Measurements from ENCODE around the gene OR10X1.

OR10X1 gene, protein sequence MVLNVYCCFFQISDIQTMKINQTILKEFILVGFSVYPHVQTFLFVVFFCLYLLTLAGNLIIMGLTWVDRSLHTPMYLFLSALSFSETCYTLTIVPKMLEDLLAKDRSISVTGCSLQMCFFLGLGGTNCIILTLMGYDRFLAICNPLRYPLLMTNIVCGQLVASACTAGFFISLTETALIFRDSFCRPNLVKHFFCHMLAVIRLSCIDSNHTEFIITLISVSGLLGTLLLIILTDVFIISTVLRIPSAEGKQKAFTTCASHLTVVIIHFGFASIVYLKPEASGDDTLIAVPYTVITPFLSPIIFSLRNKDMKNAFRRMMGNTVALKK

GRCh38 chr1:158579733-158580132, at the start of gene OR10X1:
OR10X1 (minus strand) TSS chr1:158579899; CDS start chr1:158579899, 0 bp downstream.
- DNase-seq = no peak

GRCh38 chr1:158613764-158614163, 34.1 kb upstream of the OR10X1 start:
- DNase-seq = no peak

DNA sequence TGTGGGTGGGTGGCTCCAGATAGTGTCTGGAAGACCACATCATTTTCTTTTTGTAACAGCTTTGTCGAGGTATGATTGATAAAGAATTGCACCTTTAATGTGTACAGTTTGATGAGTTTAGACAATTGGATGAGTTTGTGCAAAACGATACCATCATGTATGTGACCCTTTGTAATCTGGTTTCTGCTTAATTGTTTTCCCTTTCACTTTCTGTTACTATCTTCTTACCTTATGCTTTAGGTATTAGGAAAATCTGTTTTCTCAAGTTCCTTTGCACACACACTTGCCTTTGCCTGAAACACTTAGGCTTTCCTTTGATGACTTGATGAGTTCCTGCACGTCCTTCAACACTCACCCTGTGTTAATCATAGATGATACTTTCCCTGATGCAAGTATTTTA, 32.2 kb upstream of the OR10X1 start:
- no peak for DNase-seq

DNA sequence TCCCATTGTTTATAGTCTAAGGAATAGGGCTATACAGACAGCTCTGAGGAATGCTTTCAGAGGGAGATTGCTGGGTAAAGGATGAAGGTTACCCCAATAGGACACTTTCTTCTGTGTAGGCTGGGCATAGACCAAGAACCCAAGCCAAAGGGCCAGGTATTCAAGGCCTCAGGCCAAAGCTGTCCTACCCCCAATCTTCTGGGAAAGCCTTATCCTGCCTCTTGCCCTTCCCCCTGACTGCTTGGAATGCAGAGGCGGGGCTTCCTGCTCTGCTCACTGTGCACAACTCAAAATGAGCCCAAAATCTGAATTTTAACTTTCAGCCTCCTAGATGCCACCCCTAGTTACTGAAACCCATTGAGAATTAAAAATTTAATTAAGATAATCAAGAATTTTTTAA, 27.6 kb upstream of the OR10X1 start:
- DNase-seq = no peak

GRCh38 chr1:158604968-158605367, 25.3 kb upstream of the OR10X1 start, which contains the start of gene OR10Z1:
OR10Z1 (plus strand) TSS chr1:158605268; CDS start chr1:158606439, 1,171 bp downstream.
- DNase-seq = no peak

DNA sequence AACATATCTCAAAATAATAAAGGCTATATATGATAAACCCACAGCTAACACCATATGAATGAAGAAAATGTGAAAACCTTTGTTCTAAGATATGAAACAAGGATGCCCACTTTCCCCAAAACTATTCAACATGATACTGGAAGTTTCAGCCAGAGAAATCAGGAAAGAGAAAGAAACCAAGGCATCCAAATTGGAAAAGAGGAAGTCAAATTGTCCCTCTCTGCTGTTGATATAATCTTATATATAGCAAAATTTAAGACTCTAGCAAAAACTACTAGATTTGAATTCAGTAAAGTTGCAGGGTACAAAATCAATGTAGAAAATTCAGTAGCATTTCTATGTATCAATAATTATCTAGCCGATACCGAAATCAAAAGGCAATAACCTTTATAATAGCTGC, 21.0 kb upstream of the OR10X1 start:
- DNase-seq = no peak

DNA sequence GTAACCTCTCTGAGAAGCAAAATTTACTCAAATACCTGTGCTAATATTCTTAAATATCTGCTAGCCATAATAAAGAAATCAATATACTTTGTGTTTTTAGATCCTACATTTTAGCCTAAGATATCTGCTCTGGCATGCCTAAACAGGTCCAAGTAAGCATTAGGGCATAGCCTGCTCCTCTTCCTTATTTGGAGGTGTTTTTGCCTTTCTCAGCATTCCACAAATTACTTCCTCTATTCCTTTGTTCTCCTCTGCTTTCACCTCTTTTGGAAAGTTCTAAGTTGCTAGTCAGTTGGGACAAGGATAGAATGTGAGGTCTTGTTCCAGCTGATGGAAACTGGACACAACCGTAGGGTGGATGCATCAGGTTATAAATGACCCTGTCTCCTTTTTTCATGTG, 7.2 kb upstream of the OR10X1 start:
- no peak for DNase-seq

DNA sequence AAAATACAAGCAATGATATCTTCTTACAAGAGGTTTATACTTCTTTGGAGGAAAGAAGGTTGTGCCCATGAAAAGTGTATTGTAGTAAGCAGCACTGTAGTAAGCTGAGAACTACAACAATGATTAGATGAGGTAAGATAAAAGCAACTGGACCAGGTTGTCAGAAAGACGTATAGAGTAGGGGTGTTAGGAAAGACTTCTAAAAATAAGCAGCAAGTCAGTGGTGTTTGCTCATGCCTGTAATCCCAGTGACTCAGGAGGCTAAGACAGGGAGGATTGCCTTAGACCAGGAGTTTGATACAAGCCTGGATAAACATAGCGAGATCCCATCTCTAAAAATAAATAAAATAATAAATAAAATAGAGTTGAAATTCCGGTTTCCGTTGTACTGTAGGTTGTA, 4.3 kb upstream of the OR10X1 start:
- DNase-seq = no peak

DNA sequence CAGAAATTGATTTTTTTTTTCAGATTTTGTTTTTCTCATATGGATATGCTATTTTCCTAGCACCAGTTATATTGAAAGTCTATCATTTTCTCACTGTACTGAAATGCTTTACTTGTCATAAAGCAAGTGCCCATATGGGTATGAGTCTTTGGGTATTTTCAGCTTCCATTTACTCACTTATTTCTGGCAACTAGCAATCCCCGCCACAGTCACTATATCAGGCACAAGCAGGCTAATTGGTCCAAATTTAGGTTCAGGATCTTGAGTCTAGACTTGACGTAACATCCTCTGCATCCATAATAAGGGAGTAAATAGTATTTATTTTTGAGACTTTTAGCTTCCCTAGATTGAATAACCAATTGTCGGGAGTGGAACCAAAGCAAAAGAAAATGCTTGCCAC, 2.1 kb downstream of the OR10X1 start:
- no peak for DNase-seq

DNA sequence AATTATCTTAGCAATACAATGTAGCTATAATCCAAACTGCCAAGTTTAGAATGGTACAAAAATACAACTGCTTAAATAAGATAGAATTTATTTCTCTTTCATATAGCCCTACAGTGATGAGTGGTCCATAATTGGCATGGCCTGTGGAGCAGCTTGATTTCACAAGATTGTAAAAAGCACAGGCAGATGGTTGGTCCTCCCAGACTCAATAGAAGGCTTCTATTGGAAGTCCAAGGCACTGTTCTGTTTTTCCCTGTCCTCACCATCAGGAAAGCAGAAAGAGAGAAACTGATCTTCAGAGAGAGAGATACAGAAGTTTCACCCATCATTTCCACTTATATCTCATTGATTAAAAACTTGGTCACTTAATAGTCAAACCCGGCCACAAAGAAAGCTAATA, 7.5 kb downstream of the OR10X1 start:
- no peak for DNase-seq

- no peak for DNase-seq
These were observed 9.2 kb downstream of the OR10X1 start, which contains the start of gene OR6P1 for GRCh38 chr1:158570480-158570879. OR6P1 (minus strand) TSS chr1:158570580; CDS start chr1:158563604, 6,976 bp downstream.

DNA sequence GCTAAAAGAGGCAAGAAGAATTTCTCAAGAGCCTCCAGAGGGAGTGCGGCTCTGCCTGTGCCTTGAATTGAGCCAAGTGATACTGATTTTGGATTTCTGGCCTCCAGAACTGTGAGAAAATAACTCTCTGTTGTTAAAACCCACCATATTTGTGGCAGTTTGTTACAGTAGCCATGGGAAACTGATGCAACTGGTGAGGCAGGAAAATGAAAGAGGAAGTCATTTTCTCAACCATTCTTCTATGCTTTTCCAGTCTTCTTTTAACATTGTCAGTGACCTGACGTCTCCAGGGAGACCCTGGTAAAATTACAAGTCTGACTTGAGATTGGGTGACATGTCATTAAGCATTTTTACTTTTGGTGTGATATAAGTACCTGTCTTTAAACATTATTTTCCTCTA, 15.1 kb downstream of the OR10X1 start:
- no peak for DNase-seq

GRCh38 chr1:158563853-158564252, 15.8 kb downstream of the OR10X1 start:
- no peak for DNase-seq

DNA sequence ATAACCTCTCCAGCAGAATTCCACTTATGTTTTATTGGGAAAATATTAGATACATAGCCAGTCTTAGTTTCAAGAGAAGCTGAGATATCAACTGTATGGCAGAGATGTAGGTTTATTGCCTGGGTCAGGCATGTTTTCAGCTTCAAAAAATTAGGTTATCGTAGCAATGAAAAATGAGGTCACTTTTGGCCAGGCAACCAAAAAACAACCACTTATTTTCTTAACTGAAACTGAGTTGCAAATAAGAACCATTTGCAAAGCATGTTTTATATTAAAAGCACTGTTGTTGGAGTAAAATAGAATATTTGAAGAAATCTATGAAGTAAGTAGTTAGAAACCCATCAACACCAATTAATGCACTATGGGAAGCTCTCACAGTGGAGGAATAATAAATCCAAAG, 20.0 kb downstream of the OR10X1 start:
- no peak for DNase-seq

DNA sequence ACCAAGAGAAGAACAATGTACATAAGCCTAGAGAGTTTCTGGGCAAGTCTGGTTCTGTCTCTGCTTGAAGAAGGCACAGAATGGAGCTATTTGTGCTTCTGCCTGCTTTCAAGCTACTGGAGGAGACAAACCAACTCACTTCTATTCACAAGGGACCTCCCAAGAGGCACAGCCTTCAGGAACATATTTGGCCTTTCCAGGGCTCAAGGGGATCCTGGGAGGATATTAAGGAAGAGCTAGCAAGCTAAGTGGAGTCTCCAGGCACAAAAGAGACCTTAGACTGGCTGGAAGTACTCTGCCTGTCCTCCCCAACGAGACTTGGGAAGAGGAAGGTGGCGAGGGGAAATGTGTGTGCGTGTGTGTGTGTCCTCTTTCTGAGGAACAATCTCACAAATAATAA, 25.3 kb downstream of the OR10X1 start, which contains the start of gene OR6Y1:
TSS of gene OR6Y1 (minus strand) at position 54 of the 400 bp plus-strand sequence. CDS start 6,300 bp downstream, outside the sequence.
- DNase-seq = no peak

- no peak for DNase-seq
These were observed 27.4 kb downstream of the OR10X1 start for GRCh38 chr1:158552296-158552695.

DNA sequence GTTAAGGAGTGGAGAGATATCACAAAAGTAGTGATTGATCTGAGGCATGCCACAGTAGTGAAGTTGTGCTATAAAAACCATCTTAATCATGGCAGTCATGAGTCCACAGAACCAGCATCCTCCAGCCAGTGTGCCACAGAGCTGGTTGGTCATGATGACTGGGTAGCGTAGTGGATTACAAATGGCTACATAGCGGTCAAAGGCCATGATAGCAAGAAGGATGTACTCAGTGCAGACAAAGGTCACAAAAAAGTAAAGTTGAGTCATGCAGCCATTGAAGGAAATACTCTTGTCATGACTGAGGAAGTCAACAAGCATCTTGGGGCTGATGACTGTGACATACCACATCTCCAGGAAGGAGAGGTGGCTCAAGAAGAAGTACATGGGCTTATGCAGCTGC, 32.2 kb downstream of the OR10X1 start:
- no peak for DNase-seq

GRCh38 chr1:158537609-158538008, 42.1 kb downstream of the OR10X1 start:
- DNase-seq = no peak

- no peak for DNase-seq
These were observed 45.2 kb downstream of the OR10X1 start for GRCh38 chr1:158534496-158534895.

All from NCI-H187 treated with DMSO at 0.1 percent for 48 hours (cell line).